OCI-LY1 (cell line): ENCODE results near the gene OLFML2B.

Source experiments
- EZH2 ChIP-seq: fragments of 200-600 bp; sonication (generic), shearing (Covaris generic); IDR thresholded peaks from 2 replicates; pipeline ENCODE4 v1.8.0; 2017; ENCODE audit warnings: borderline replicate concordance, mixed run types, mild to moderate bottlenecking, antibody characterized with exemption, low read length, moderate library complexity, mixed read lengths
- TF ChIP-seq, protein P1 (sequence below): fragments of 200-600 bp; sonication (generic), shearing (Covaris generic); IDR thresholded peaks from 2 replicates; pipeline ENCODE4 v1.5.1; 2017; ENCODE audit warnings: mild to moderate bottlenecking, antibody characterized with exemption, low read length, moderate library complexity, mixed read lengths

GRCh38 chr1:162015196-162015595 is 8.5 kb downstream of the OLFML2B start:
- TF ChIP-seq, protein P1, sequence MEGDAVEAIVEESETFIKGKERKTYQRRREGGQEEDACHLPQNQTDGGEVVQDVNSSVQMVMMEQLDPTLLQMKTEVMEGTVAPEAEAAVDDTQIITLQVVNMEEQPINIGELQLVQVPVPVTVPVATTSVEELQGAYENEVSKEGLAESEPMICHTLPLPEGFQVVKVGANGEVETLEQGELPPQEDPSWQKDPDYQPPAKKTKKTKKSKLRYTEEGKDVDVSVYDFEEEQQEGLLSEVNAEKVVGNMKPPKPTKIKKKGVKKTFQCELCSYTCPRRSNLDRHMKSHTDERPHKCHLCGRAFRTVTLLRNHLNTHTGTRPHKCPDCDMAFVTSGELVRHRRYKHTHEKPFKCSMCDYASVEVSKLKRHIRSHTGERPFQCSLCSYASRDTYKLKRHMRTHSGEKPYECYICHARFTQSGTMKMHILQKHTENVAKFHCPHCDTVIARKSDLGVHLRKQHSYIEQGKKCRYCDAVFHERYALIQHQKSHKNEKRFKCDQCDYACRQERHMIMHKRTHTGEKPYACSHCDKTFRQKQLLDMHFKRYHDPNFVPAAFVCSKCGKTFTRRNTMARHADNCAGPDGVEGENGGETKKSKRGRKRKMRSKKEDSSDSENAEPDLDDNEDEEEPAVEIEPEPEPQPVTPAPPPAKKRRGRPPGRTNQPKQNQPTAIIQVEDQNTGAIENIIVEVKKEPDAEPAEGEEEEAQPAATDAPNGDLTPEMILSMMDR: no peak
- no peak for TF ChIP-seq EZH2
